HepG2 (cell line): ENCODE results near the gene NXPH4. TPM values are rescaled to one million over a fixed set of nuclear protein-coding genes. Genes with fewer than 3 reads are reported as not detected.

Experiments
- ATAC-seq: fragments of 200-7000 bp; cut with Tn5 transposase; 3 replicates; pipeline ENCODE4 v1.9.1; 2020; ENCODE audit warnings: mild to moderate bottlenecking, moderate library complexity
- BruUV-seq: library from RNA; stranded (reverse); fragments of 400-500 nt; replicated peaks from 2 replicates; lab custom pipeline; 2021; lab: Mats Ljungman, UMichigan
- CTCF ChIA-PET: fragments of 300-600 bp; formaldehyde crosslinking; extraction: SDS; loops from one replicate; lab custom pipeline; 2021; ENCODE audit warnings: low total read pairs, inconsistent platforms, low intra/inter-chr PET ratio; lab: Yijun Ruan, JAX
- POLR2A ChIA-PET: fragments of 350-600 bp; sonication (Branson Sonifier 250); formaldehyde crosslinking; loops from one replicate; lab custom pipeline; 2020; ENCODE audit warnings: antibody characterized with exemption, inconsistent platforms; lab: Yijun Ruan, JAX
- DNase-seq: peaks from one replicate; pipeline ENCODE4 v3.0.0-alpha.2; 2015; ENCODE audit warnings: low spot score
- FAIRE-seq: peaks from 3 replicates; lab custom pipeline; 2011; peaks lifted over from hg19 to GRCh38; lab: Jason Lieb, UNC
- H2AFZ ChIP-seq: one replicate; pipeline ENCODE4 v1.6.1; 2011; ENCODE audit warnings: low read length, inconsistent platforms
- H3K27ac ChIP-seq: fragments of 300-600 bp; 3 replicates; pipeline ENCODE4 v1.8.0; 2011; ENCODE audit warnings: mixed run types, mild to moderate bottlenecking, mixed read lengths, low read length, inconsistent platforms; ENCODE audit not compliant: insufficient read depth; ENCODE audit errors: extremely low read length
- H3K27me3 ChIP-seq, 2 experiments: fragments of 200-600 bp in 1 of 2; 2 replicates in 1 of 2; 3 replicates in 1 of 2; pipeline versions ENCODE4 v1.6.0 to v1.8.0; 2011; ENCODE audit warnings: low read length in 2 of 2, mild to moderate bottlenecking in 2 of 2, moderate library complexity in 2 of 2, inconsistent platforms in 1 of 2; ENCODE audit not compliant: insufficient read depth in 2 of 2, control insufficient read depth in 1 of 2
- H3K36me3 ChIP-seq, 2 experiments: fragments of 200-600 bp in 1 of 2; replicated peaks in 1 of 2; 2 replicates in 1 of 2; 3 replicates in 1 of 2; pipeline versions ENCODE4 v1.5.1 to v1.8.0; 2011; ENCODE audit warnings: low read length in 2 of 2, inconsistent platforms in 1 of 2; ENCODE audit not compliant: insufficient read depth in 2 of 2, control insufficient read depth in 1 of 2
- H3K4me1 ChIP-seq: 2 replicates; pipeline ENCODE4 v1.5.1; 2012; ENCODE audit warnings: low read length, inconsistent platforms; ENCODE audit not compliant: insufficient read depth
- H3K4me2 ChIP-seq: 2 replicates; pipeline ENCODE4 v1.6.0; 2011; ENCODE audit warnings: low read depth, low read length, inconsistent platforms
- H3K4me3 ChIP-seq, 3 experiments: fragments of 200-600 bp in 1 of 3; sonication (generic), shearing (Covaris generic) in 1 of 3; replicated peaks in 1 of 3; 2 replicates each; pipeline ENCODE4 v1.5.1; 2011 to 2016; ENCODE audit warnings: low read length in 3 of 3, inconsistent platforms in 2 of 3, low read depth in 2 of 3, mild to moderate bottlenecking in 2 of 3, control low read depth in 1 of 3, mixed read lengths in 1 of 3; ENCODE audit not compliant: insufficient read depth in 1 of 3
- H3K79me2 ChIP-seq: one replicate; pipeline ENCODE4 v1.6.1; 2011; ENCODE audit warnings: low read length, inconsistent platforms; ENCODE audit not compliant: insufficient read depth
- H3K9ac ChIP-seq: 2 replicates; pipeline ENCODE4 v1.6.0; 2011; ENCODE audit warnings: mild to moderate bottlenecking, low read depth, low read length, inconsistent platforms; ENCODE audit not compliant: insufficient read depth
- H3K9me3 ChIP-seq: 2 replicates; pipeline ENCODE4 v1.5.1; 2012; ENCODE audit warnings: mild to moderate bottlenecking, low read length
- H4K20me1 ChIP-seq: 2 replicates; pipeline ENCODE4 v1.6.0; 2011; ENCODE audit warnings: inconsistent platforms, mild to moderate bottlenecking, low read length, moderate library complexity; ENCODE audit not compliant: insufficient read depth
- ATM ChIP-seq: fragments of 450-650 bp; IDR thresholded peaks from 2 replicates; pipeline ENCODE4 v1.7.1; 2017; ENCODE audit warnings: mild to moderate bottlenecking, borderline replicate concordance
- CHCHD3 ChIP-seq: sonication (generic); formaldehyde crosslinking; IDR thresholded peaks from 2 replicates; pipeline ENCODE4 v1.8.0; 2022; ENCODE audit warnings: mild to moderate bottlenecking, missing genetic modification reagents, moderate library complexity
- FOXJ3 ChIP-seq: sonication (generic); formaldehyde crosslinking; IDR thresholded peaks from 2 replicates; pipeline ENCODE4 v1.4.0; 2020; ENCODE audit warnings: missing genetic modification reagents, mild to moderate bottlenecking, borderline replicate concordance
- HHEX ChIP-seq: IDR thresholded peaks from 2 replicates; pipeline ENCODE4 v1.6.1; 2016; ENCODE audit warnings: control low read depth
- KLF11 ChIP-seq: IDR thresholded peaks from 2 replicates; pipeline ENCODE4 v1.6.1; 2016; ENCODE audit warnings: missing compliant biosample characterization
- KLF12 ChIP-seq: sonication (generic); formaldehyde crosslinking; IDR thresholded peaks from 2 replicates; pipeline ENCODE4 v1.4.0; 2020; ENCODE audit warnings: missing genetic modification reagents, borderline replicate concordance
- MYC ChIP-seq: sonication (generic); formaldehyde crosslinking; IDR thresholded peaks from 2 replicates; pipeline ENCODE4 v1.9.0; 2021; ENCODE audit warnings: missing genetic modification reagents, borderline replicate concordance
- POLR2A ChIP-seq, 2 experiments: IDR thresholded peaks; 2 replicates each; pipeline ENCODE4 v1.6.1; 2011; ENCODE audit warnings: low read depth in 2 of 2, low read length in 2 of 2, mild to moderate bottlenecking in 1 of 2, moderate library complexity in 1 of 2; ENCODE audit not compliant: insufficient read depth in 1 of 2
- RXRB ChIP-seq: IDR thresholded peaks from 2 replicates; pipeline ENCODE4 v1.6.1; 2016; ENCODE audit warnings: borderline replicate concordance, missing genetic modification reagents, missing compliant biosample characterization
- SOX5 ChIP-seq: IDR thresholded peaks from 2 replicates; pipeline ENCODE4 v1.6.1; 2016; ENCODE audit warnings: borderline replicate concordance
- SPEN ChIP-seq: sonication (generic); formaldehyde crosslinking; IDR thresholded peaks from 2 replicates; pipeline ENCODE4 v1.5.1; 2020; ENCODE audit warnings: low read depth, mild to moderate bottlenecking, missing genetic modification reagents
- TOE1 ChIP-seq: sonication (generic); formaldehyde crosslinking; IDR thresholded peaks from 2 replicates; pipeline ENCODE4 v1.4.0; 2020; ENCODE audit warnings: mild to moderate bottlenecking, missing genetic modification reagents
- ZNF841 ChIP-seq: sonication (generic); formaldehyde crosslinking; IDR thresholded peaks from 2 replicates; pipeline ENCODE4 v1.8.1; 2023; ENCODE audit warnings: missing genetic modification reagents, borderline replicate concordance
- ZNF879 ChIP-seq: sonication (generic); formaldehyde crosslinking; IDR thresholded peaks from 2 replicates; pipeline ENCODE4 v1.8.1; 2023; ENCODE audit warnings: missing genetic modification reagents
- ZSCAN29 ChIP-seq: sonication (generic); formaldehyde crosslinking; conservative IDR thresholded peaks from 2 replicates; pipeline ENCODE4 v1.4.0; 2020; ENCODE audit warnings: mild to moderate bottlenecking, missing genetic modification reagents
- WGBS: methylation state at CpG from one replicate; pipeline ENCODE4 v1.1.6; 2017; ENCODE audit warnings: low lambda C conversion rate; 5-methylcytosine and 5-hydroxymethylcytosine counted together
- in situ Hi-C: cut with HindIII; loops from 2 replicates; pipeline ENCODE4 v1.10.0; 2017; ENCODE audit warnings: low pct_unique_long_range_greater_than_20kb; ENCODE audit not compliant: extremely low pct_ligation_motif_present
- intact Hi-C: fragments of 100-400 bp; cut with micrococcal nuclease; formaldehyde crosslinking; loops from one replicate; pipeline ENCODE4 v1.10.0; 2022; ENCODE audit not compliant: unreplicated experiment
- polyA plus RNA-seq, 8 experiments: library from polyadenylated mRNA; depleted of rRNA in 3 of 8; stranded (reverse) in 7 of 8; unstranded in 1 of 8; fragments of >200 nt; fragmentation: Illumina TruSeq in 4 of 8; extraction: Trizol in 4 of 8; gene quantifications; 2 replicates each; pipeline versions ENCODE4 v1.2.1 to v1.2.3, GENCODE V29; 2011 to 2016; ENCODE audit warnings: low read depth in 4 of 8, missing spikeins in 1 of 8, mixed read lengths in 1 of 8; ENCODE audit not compliant: insufficient read depth in 1 of 8
- total RNA-seq, 5 experiments: library from RNA; depleted of rRNA; stranded (reverse); fragments of >200 nt; fragmentation: Illumina TruSeq; extraction: Trizol; gene quantifications; 2 replicates each; pipeline ENCODE4 v1.2.3, GENCODE V29; 2016; ENCODE audit warnings: low read depth in 1 of 5

NXPH4 gene
- total and polyA plus RNA-seq, 2 of the 13 experiments (the other 11 are each of a cell fraction or from before 2014, with no cell fraction given): 0.13 TPM; not detected in 1

DNA sequence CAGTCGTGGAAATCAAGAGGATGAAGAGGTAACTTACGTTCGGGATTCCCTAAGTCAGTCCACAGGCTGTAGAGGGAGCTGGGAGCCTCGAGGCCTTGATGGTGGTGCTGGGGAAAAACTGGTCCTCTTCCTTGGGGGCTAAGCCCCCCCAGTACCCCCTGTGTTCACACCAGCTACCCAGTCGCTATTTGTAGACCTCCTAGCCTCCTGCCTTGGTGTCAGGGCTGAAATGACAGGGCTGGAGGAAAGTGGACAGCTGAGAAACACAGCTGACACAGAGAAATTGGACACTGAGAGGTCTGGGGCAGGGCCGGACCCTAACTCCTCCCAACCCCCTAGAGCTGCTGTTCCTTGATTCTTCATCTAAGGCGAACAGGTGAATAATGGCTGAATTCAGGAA, 34.4 kb downstream of the NXPH4 start, which contains the start of gene STAC3:
Gene STAC3 (minus strand): TSS at position 232 of the 400 bp plus-strand sequence. CDS start 1,551 bp downstream, outside the sequence.
- no peak for ATAC-seq
- intact Hi-C loops: no loop called here
- Histone ChIP-seq H3K9me3 (no peaks in the 10 kb centered on the region), H3K9ac (no peak within 1 kb of the TSS), H3K27me3 (no peaks in the 10 kb centered on the region), H3K4me2 (no peak within 1 kb of the TSS), H3K27ac (no peak within 1 kb of the TSS), H3K79me2 (no peaks in the 10 kb centered on the region), H3K4me1 (no peaks in the 10 kb centered on the region), H2AFZ (no peak within 1 kb of the TSS), H4K20me1 (no peaks in the 10 kb centered on the region), H3K4me3 (no peak within 1 kb of the TSS), H3K36me3 (peaks cover 0 to 5% of the 10 kb centered on the region in 2 experiments; a peak in 1 of 5 replicates)
- in situ Hi-C loops: no loop called here
- ChIA-PET CTCF (no interaction called here), POLR2A (no interaction called here)
- no TSS peak for BruUV-seq
- FAIRE-seq: no peak
- 72% methylated on average over 6 of the region's 7 CpGs for WGBS
- TF ChIP-seq CHCHD3 (CRISPR knock-in tag): no peak
- no peak for TF ChIP-seq KLF12 (CRISPR knock-in tag)
- no peak for TF ChIP-seq FOXJ3
- no peak for TF ChIP-seq SPEN
- TF ChIP-seq ZNF879 (CRISPR knock-in tag): no peak
- no peak for TF ChIP-seq ZNF841
- no peak for TF ChIP-seq KLF11 (CRISPR knock-in tag)
- TF ChIP-seq ZSCAN29 (CRISPR knock-in tag): no peak
- TF ChIP-seq POLR2A (IDR thresholded peaks at IDR 0.05; ENCODE audit: insufficient read depth in 1 of 2, low read depth in 2 of 2, low read length in 2 of 2): no peak
- no peak for TF ChIP-seq MYC (CRISPR knock-in tag)
- no peak for TF ChIP-seq SOX5
- TF ChIP-seq TOE1 (CRISPR knock-in tag): no peak
- TF ChIP-seq RXRB (CRISPR knock-in tag): no peak
- TF ChIP-seq HHEX: no peak
- no peak for TF ChIP-seq ATM
- no peak for DNase-seq
